LNCAP (cell line): Measurements from ENCODE around the gene CDC14B.

Experiments
- CTCF ChIP-seq: fragments of 450-650 bp; IDR thresholded peaks from 2 replicates; pipeline ENCODE4 v1.5.1; 2017; ENCODE audit warnings: mild to moderate bottlenecking

Gene CDC14B

DNA sequence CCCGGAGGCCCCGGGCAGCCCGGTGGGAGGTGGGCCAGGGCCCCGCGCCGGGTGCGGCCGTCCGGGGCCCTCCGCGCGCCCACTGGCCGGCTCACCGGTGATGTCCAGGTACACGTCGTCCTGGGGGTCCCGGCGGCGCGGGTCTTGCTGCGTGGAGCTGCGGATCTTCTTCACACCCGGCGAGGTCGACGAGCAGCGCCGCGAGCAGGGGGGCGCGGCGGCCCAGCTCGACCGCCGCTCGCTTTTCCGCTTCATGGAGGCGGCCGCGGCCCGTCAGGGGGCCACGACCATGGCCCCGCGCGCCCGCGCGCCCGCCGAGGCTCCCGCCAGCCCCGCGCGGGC, 548 bp downstream of the CDC14B start:
- no peak for TF ChIP-seq CTCF

DNA sequence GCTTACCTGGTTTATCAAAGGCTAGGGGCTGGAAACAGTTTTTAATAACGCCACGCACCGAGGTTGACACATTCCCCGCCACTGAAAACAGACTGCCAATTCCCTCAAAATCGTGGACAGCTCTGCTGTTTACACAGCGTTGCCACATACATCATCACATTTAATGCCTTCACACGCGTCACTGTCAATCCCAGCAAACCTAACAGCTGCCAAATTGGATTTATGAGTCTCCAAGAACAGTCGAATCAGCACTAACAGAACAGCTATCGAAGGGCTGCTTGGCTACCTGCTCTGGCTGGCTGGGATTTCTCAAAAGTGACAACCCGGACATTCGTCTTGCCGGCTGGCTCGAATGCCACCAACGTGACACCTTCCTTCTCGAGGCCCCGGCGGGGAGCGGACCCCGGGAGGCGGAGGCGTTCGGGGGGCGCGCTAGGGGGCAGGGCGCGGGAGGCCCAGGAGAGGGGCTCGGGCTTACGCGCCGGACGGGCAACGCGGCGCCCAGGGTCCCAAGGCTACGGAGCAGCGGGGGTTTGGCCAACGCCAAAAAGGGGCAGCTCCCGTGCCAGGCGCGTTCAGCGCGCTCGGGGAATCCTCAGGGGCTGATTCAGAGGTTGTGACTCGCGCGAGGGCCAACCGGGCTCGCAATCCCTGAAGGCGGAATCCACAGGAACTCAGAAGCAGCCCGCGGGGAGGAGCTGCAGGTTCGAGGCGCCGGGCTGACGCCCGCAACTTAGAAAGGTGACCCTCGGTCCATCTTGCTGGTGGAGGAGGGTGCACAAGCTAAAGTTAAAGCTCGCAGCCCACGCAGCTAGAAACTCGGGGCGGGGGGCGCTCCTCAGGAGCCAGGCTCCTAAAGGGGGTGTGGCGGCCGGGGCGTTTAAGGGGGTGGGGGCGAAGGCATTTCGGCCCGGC, 1.2 kb downstream of the CDC14B start:
- TF ChIP-seq CTCF: no peak

DNA sequence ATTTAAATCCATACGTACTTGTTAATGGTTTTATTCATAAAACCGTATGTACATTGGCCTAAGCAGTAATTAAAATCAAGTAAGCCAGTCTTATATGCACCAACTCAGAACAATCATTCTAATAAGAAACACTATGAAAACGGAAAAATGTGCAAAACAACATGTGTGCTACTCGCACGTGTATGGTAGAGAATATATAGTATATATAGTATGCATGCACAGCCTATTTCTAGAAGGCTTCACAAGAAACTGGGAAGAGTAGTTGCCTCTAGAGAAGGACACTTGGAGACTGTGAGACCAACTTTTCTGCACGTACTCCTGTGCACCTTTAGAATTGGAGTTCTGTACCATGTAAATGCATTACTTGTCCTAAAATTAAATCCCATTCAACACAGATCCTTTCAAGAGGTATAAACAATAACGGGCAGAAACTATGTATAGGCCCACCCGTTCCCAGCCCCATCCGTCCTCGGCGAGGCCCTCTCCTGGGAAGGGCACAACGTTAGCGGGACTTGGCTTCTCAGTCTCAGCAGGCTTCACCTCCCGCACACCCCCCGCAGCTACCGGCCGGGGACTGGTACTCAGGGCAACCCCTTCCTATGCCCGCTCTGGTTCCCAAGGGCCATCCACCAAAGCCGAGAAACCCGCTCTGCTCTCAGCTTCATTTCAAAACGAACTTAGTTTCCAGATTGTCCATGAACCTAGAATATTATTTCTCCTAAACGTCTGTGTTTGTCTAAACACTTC, 2.0 kb downstream of the CDC14B start:
- no peak for TF ChIP-seq CTCF

GRCh38 chr9:96616817-96617438, 2.7 kb downstream of the CDC14B start:
- no peak for TF ChIP-seq CTCF

DNA sequence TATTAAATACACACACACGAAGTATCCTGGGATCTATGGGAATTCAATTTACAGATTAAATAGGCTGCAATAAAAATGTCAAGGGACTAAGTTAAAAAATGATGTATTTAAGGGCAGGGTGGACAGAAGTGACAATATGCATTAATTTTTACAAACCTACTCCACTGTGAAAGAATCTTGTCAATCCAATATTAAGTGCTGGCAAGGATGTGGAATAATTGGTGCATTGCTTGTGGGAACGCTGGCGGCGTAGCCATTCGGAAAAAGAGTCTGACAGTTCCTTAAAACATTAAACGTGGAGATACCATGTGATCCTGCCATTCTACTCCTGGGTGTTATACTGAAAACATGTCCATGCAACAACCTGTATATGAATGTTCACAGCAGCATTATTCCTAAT, 4.2 kb downstream of the CDC14B start:
- no peak for TF ChIP-seq CTCF

DNA sequence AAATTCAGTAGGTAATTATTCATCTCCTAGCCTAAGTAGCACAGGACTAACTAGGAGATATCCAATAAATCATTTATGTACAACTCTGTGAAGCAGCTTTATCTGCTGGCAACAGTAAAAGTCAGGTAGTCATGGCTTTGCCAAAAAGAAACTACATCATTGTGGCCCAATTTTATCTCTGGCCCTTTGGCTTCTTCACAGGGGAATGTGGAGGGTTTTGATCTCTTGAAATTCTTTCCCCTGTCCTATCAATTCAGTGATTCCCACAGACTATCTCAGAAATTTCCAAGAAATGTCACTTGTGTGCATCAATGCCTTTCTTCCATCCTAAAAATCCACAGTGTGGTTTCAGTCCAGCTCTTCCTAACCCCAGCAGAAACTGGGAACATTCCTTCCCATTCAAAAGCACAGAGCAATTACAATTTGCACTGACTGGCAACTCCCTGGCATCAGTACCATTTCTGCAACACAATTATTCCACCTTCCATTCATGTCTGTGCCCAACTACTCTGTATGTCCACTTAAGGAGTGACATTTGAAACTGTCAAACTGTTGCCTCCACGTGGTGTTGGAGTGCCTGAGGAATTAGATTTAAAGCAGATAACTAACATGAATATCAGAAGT, 6.6 kb downstream of the CDC14B start:
- no peak for TF ChIP-seq CTCF
